G401.6 (cell line): ENCODE results near the gene LGALS7.

Source experiments
- FAIRE-seq: peaks from 2 replicates; lab custom pipeline; 2012; peaks lifted over from hg19 to GRCh38; lab: Jason Lieb, UNC

LGALS7 gene

GRCh38 chr19:38737921-38738737 lies 35.2 kb downstream of the LGALS7 start:
- no peak for FAIRE-seq

- FAIRE-seq: no peak
These were observed 35.9 kb downstream of the LGALS7 start for GRCh38 chr19:38737281-38737865.

- no peak for FAIRE-seq
These were observed 36.7 kb downstream of the LGALS7 start for GRCh38 chr19:38736413-38737280.

- FAIRE-seq: no peak
These were observed 37.3 kb downstream of the LGALS7 start for GRCh38 chr19:38736036-38736412.

GRCh38 chr19:38735257-38735686 lies 38.0 kb downstream of the LGALS7 start:
- no peak for FAIRE-seq

GRCh38 chr19:38734426-38735256 lies 38.7 kb downstream of the LGALS7 start:
- FAIRE-seq: no peak

- FAIRE-seq: no peak
These were observed 39.2 kb downstream of the LGALS7 start for GRCh38 chr19:38734176-38734425.

- FAIRE-seq: no peak
These were observed 39.7 kb downstream of the LGALS7 start for GRCh38 chr19:38733493-38734175.

- FAIRE-seq: no peak
These were observed 40.1 kb downstream of the LGALS7 start for GRCh38 chr19:38733241-38733492.

- no peak for FAIRE-seq
These were observed 41.5 kb downstream of the LGALS7 start for GRCh38 chr19:38731654-38732301.

GRCh38 chr19:38730731-38731589 lies 42.4 kb downstream of the LGALS7 start:
- FAIRE-seq: no peak

- FAIRE-seq: no peak
These were observed 42.9 kb downstream of the LGALS7 start for GRCh38 chr19:38730470-38730730.

- peak; percentile 85 for FAIRE-seq
These were observed 43.5 kb downstream of the LGALS7 start for GRCh38 chr19:38729653-38730469.

- no peak for FAIRE-seq
These were observed 44.4 kb downstream of the LGALS7 start for GRCh38 chr19:38728752-38729541.

- FAIRE-seq: no peak
These were observed 45.3 kb downstream of the LGALS7 start for GRCh38 chr19:38727868-38728660.

- FAIRE-seq: no peak
These were observed 45.9 kb downstream of the LGALS7 start for GRCh38 chr19:38727306-38727867.

- FAIRE-seq: no peak
These were observed 46.5 kb downstream of the LGALS7 start for GRCh38 chr19:38726761-38727301.

GRCh38 chr19:38726284-38726673 lies 47.0 kb downstream of the LGALS7 start:
- FAIRE-seq: no peak
